ENCODE measurements around the gene MYH15.

- TF ChIP-seq CTCF (IDR thresholded peaks at IDR 0.05), result no peak
- no peak for TF ChIP-seq POLR2A (IDR thresholded peaks at IDR 0.05)
These were observed 104.2 kb downstream of the MYH15 start for GRCh38 chr3:108406063-108406660.

All from tibial nerve (tissue), 3 donors.